ENCODE measurements around the gene STKLD1.

Gene STKLD1

DNA sequence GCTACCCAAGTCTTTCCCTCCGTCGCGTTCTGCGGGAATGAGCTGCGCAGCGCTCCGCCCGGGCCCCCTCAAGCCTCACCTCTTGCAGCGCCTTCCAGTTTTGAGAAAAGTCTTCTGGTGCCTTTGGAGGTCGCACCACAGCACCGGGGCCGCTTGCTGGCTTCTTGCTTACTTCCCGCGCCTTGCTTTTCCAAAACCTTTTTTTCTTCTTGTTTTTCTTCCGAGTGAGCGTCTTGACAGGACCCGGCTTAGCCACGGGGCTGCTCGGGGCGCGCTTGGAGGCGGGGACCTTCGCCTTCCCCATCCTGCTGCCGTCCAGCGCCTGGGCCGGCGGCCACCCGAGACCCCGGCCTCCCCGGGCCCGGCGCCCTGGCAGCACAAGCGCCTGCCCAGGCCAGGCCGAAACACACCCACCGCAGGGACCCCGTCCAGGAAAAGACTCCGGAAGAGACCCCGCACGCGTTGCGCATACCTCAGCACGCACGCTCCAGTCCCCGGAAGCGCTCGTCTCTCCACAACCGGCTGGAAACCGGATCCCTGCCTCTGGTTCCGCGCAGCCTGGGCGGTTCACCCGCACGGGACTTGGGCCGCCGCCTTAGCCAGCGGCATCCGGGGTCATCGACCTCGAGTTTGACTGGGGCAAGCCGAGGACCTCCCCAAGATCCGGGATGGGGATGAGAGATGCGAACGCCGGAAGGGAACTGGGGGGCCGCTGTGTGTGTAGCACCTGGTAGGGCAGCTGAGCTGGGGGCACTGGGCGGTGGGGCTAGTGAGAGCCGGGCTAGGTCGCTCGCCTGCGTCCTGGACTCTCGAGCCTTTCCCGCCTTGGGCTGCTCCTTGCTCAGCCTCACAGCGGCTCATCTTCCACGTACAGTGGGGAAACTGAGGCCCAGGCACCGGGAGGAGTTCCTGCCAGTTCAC lies 41.6 kb downstream of the STKLD1 start, which contains the start of gene REXO4 (continued):
- TF ChIP-seq, protein P1, sequence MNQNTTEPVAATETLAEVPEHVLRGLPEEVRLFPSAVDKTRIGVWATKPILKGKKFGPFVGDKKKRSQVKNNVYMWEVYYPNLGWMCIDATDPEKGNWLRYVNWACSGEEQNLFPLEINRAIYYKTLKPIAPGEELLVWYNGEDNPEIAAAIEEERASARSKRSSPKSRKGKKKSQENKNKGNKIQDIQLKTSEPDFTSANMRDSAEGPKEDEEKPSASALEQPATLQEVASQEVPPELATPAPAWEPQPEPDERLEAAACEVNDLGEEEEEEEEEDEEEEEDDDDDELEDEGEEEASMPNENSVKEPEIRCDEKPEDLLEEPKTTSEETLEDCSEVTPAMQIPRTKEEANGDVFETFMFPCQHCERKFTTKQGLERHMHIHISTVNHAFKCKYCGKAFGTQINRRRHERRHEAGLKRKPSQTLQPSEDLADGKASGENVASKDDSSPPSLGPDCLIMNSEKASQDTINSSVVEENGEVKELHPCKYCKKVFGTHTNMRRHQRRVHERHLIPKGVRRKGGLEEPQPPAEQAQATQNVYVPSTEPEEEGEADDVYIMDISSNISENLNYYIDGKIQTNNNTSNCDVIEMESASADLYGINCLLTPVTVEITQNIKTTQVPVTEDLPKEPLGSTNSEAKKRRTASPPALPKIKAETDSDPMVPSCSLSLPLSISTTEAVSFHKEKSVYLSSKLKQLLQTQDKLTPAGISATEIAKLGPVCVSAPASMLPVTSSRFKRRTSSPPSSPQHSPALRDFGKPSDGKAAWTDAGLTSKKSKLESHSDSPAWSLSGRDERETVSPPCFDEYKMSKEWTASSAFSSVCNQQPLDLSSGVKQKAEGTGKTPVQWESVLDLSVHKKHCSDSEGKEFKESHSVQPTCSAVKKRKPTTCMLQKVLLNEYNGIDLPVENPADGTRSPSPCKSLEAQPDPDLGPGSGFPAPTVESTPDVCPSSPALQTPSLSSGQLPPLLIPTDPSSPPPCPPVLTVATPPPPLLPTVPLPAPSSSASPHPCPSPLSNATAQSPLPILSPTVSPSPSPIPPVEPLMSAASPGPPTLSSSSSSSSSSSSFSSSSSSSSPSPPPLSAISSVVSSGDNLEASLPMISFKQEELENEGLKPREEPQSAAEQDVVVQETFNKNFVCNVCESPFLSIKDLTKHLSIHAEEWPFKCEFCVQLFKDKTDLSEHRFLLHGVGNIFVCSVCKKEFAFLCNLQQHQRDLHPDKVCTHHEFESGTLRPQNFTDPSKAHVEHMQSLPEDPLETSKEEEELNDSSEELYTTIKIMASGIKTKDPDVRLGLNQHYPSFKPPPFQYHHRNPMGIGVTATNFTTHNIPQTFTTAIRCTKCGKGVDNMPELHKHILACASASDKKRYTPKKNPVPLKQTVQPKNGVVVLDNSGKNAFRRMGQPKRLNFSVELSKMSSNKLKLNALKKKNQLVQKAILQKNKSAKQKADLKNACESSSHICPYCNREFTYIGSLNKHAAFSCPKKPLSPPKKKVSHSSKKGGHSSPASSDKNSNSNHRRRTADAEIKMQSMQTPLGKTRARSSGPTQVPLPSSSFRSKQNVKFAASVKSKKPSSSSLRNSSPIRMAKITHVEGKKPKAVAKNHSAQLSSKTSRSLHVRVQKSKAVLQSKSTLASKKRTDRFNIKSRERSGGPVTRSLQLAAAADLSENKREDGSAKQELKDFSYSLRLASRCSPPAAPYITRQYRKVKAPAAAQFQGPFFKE (tag by site-specific recombination; IDR thresholded peaks at IDR 0.05; ENCODE audit: borderline replicate concordance), result peak; percentile 92; the same call in 1 of the 2 replicates
- TF ChIP-seq ZNF350 (tag by site-specific recombination; IDR thresholded peaks at IDR 0.05), result no peak
- TF ChIP-seq ZNF133 (tag by site-specific recombination; IDR thresholded peaks at IDR 0.05), result no peak
- no peak for TF ChIP-seq HOXA7 (CRISPR knock-in tag; IDR thresholded peaks at IDR 0.05; ENCODE audit: borderline replicate concordance)
- peak; percentile 51; the same call in 1 of the 2 replicates for TF ChIP-seq SCRT1 (tag by site-specific recombination; IDR thresholded peaks at IDR 0.05; ENCODE audit: borderline replicate concordance)
- no peak for TF ChIP-seq ZNF521 (tag by site-specific recombination; IDR thresholded peaks at IDR 0.05)
- no peak for TF ChIP-seq ZNF433 (tag by site-specific recombination; IDR thresholded peaks at IDR 0.05; ENCODE audit: low read depth)
- TF ChIP-seq ZNF571 (tag by site-specific recombination; IDR thresholded peaks at IDR 0.05), result no peak
- TF ChIP-seq ZSCAN5A (tag by site-specific recombination; IDR thresholded peaks at IDR 0.05), result peak; percentile 98
- peak; percentile 99 for TF ChIP-seq ZNF324 (tag by site-specific recombination; IDR thresholded peaks at IDR 0.05)
- no peak for TF ChIP-seq ZFP3 (tag by site-specific recombination; IDR thresholded peaks at IDR 0.05; ENCODE audit: low read depth)
- no peak for TF ChIP-seq ZNF510 (tag by site-specific recombination; IDR thresholded peaks at IDR 0.05; ENCODE audit: insufficient replicate concordance)
- no peak; the same call in 1 of the 2 replicates for TF ChIP-seq ZNF623 (tag by site-specific recombination; IDR thresholded peaks at IDR 0.05)
- TF ChIP-seq ZBTB8A (tag by site-specific recombination; IDR thresholded peaks at IDR 0.05), result peak; percentile 83
- TF ChIP-seq SETDB1 (IDR thresholded peaks at IDR 0.05; ENCODE audit: insufficient read length, low read length), result no peak
- TF ChIP-seq PRDM6 (tag by site-specific recombination; IDR thresholded peaks at IDR 0.05), result no peak
- peak; percentile 90 for TF ChIP-seq ZNF600 (tag by site-specific recombination; IDR thresholded peaks at IDR 0.05)
- TF ChIP-seq ZNF768 (tag by site-specific recombination; IDR thresholded peaks at IDR 0.05), result no peak
- peak; percentile 87 for TF ChIP-seq KLF1 (tag by site-specific recombination; IDR thresholded peaks at IDR 0.05)
- 0 out of 2 replicates have a peak, but pooled peaks have one; percentile 20 for TF ChIP-seq ZNF23 (tag by site-specific recombination; IDR thresholded peaks at IDR 0.05; ENCODE audit: borderline replicate concordance)
- TF ChIP-seq RBAK (tag by site-specific recombination; IDR thresholded peaks at IDR 0.05), result no peak
- TF ChIP-seq ZNF777 (tag by site-specific recombination; IDR thresholded peaks at IDR 0.05; ENCODE audit: borderline replicate concordance), result peak; percentile 87; the same call in 1 of the 2 replicates
- TF ChIP-seq, protein P2, sequence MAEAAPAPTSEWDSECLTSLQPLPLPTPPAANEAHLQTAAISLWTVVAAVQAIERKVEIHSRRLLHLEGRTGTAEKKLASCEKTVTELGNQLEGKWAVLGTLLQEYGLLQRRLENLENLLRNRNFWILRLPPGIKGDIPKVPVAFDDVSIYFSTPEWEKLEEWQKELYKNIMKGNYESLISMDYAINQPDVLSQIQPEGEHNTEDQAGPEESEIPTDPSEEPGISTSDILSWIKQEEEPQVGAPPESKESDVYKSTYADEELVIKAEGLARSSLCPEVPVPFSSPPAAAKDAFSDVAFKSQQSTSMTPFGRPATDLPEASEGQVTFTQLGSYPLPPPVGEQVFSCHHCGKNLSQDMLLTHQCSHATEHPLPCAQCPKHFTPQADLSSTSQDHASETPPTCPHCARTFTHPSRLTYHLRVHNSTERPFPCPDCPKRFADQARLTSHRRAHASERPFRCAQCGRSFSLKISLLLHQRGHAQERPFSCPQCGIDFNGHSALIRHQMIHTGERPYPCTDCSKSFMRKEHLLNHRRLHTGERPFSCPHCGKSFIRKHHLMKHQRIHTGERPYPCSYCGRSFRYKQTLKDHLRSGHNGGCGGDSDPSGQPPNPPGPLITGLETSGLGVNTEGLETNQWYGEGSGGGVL (tag by site-specific recombination; IDR thresholded peaks at IDR 0.05), result no peak
- peak; percentile 95 for TF ChIP-seq SALL2 (tag by site-specific recombination; IDR thresholded peaks at IDR 0.05; ENCODE audit: borderline replicate concordance)
- no peak for TF ChIP-seq ZNF654 (tag by site-specific recombination; IDR thresholded peaks at IDR 0.05; ENCODE audit: low read depth)
- TF ChIP-seq ZNF704 (tag by site-specific recombination; IDR thresholded peaks at IDR 0.05), result 0 out of 2 replicates have a peak, but pooled peaks have one; percentile 13
- no peak; the same call in 1 of the 2 replicates for TF ChIP-seq ZNF341 (tag by site-specific recombination; IDR thresholded peaks at IDR 0.05; ENCODE audit: low read depth)
